SU-DHL-6 (cell line): ENCODE data around the gene AKAP1.

Experiments used
- H2AFZ ChIP-seq: fragments of 200-600 bp; sonication (generic); 2 replicates; pipeline ENCODE4 v1.6.1; 2014; ENCODE audit warnings: low read depth, mild to moderate bottlenecking, moderate library complexity, mixed read lengths, antibody characterized with exemption, low read length; ENCODE audit not compliant: severe bottlenecking
- H3F3A ChIP-seq: fragments of 200-600 bp; shearing (Covaris generic); 2 replicates; pipeline ENCODE4 v1.6.0; 2016; ENCODE audit warnings: antibody characterized with exemption, mild to moderate bottlenecking; ENCODE audit not compliant: insufficient read depth
- H3K27ac ChIP-seq: fragments of 200-600 bp; sonication (generic); 2 replicates; pipeline ENCODE4 v1.5.1; 2016; ENCODE audit warnings: low read depth, mild to moderate bottlenecking, low read length, moderate library complexity, mixed read lengths
- H3K27me3 ChIP-seq: fragments of 200-600 bp; sonication (generic), shearing (Covaris generic); 2 replicates; pipeline ENCODE4 v1.6.0; 2014; ENCODE audit warnings: mild to moderate bottlenecking, low read length
- H3K36me3 ChIP-seq: fragments of 200-600 bp; sonication (generic); 2 replicates; pipeline ENCODE4 v1.6.1; 2014; ENCODE audit warnings: mild to moderate bottlenecking, low read length, mixed read lengths
- H3K4me2 ChIP-seq: fragments of 300-600, 200-600 bp; shearing (Covaris generic), sonication (generic); 2 replicates; pipeline ENCODE4 v1.6.0; 2014; ENCODE audit warnings: low read length, low read depth, mild to moderate bottlenecking; ENCODE audit not compliant: poor library complexity, severe bottlenecking
- H3K4me3 ChIP-seq: fragments of 200-600 bp; sonication (generic); 2 replicates; pipeline ENCODE4 v1.5.1; 2014; ENCODE audit warnings: antibody characterized with exemption, low read length, mild to moderate bottlenecking, mixed read lengths; ENCODE audit not compliant: insufficient read depth, poor library complexity, severe bottlenecking
- H3K79me2 ChIP-seq: fragments of 200-600 bp; sonication (generic); 2 replicates; pipeline ENCODE4 v1.6.1; 2014; ENCODE audit warnings: mild to moderate bottlenecking, low read length, moderate library complexity; ENCODE audit not compliant: insufficient read depth
- H3K9ac ChIP-seq: fragments of 200-600 bp; sonication (generic); 2 replicates; pipeline ENCODE4 v1.7.0; 2014; ENCODE audit warnings: mild to moderate bottlenecking, low read length
- H3K9me2 ChIP-seq: fragments of 200-600 bp; sonication (generic); replicated peaks from 2 replicates; pipeline ENCODE4 v1.6.1; 2014; ENCODE audit warnings: low read length; ENCODE audit not compliant: insufficient read depth
- H3K9me3 ChIP-seq: fragments of 200-600 bp; sonication (generic); 2 replicates; pipeline ENCODE4 v1.6.1; 2014; ENCODE audit warnings: low read length, mixed read lengths; ENCODE audit not compliant: insufficient read depth
- H4K20me1 ChIP-seq: fragments of 200-600 bp; sonication (generic); 2 replicates; pipeline ENCODE4 v1.6.1; 2014; ENCODE audit warnings: low read depth, mild to moderate bottlenecking, antibody characterized with exemption, low read length, moderate library complexity, mixed read lengths
- CTCF ChIP-seq: fragments of 200-600 bp; sonication (generic); IDR thresholded peaks from one replicate; pipeline ENCODE4 v1.5.1; 2017; ENCODE audit warnings: antibody characterized with exemption, mild to moderate bottlenecking, low read length, moderate library complexity; ENCODE audit not compliant: insufficient read depth, poor library complexity, severe bottlenecking
- EZH2phosphoT487 ChIP-seq: fragments of 200-600 bp; sonication (generic), shearing (Covaris generic); conservative IDR thresholded peaks from 2 replicates; pipeline ENCODE4 v1.6.1; 2018; ENCODE audit warnings: mild to moderate bottlenecking, antibody characterized with exemption, low read length, moderate library complexity, mixed read lengths

AKAP1 gene

GRCh38 chr17:57142925-57143324 is 57.9 kb downstream of the AKAP1 start:
- no peak overlapping the region for H2AFZ ChIP-seq
- no peaks in the 10 kb centered on the region for H3K36me3 ChIP-seq
- H3F3A ChIP-seq, result no peaks in the 10 kb centered on the region
- H3K79me2 ChIP-seq, result no peaks in the 10 kb centered on the region
- no peaks in the 10 kb centered on the region for H3K9me2 ChIP-seq
- H3K27ac ChIP-seq, result no peak overlapping the region
- no peak overlapping the region for H3K4me2 ChIP-seq
- H3K9me3 ChIP-seq, result no peaks in the 10 kb centered on the region
- H3K4me3 ChIP-seq, result no peak overlapping the region
- H3K27me3 ChIP-seq, result no peaks in the 10 kb centered on the region
- no peak overlapping the region for H3K9ac ChIP-seq
- H4K20me1 ChIP-seq, result no peaks in the 10 kb centered on the region
- TF ChIP-seq EZH2phosphoT487 (no peak), CTCF (no peak)

GRCh38 chr17:57143361-57143760 is 58.3 kb downstream of the AKAP1 start:
- H3K4me2 ChIP-seq, result no peak overlapping the region
- H4K20me1 ChIP-seq, result no peaks in the 10 kb centered on the region

GRCh38 chr17:57143919-57144318 is 58.9 kb downstream of the AKAP1 start:
- no peaks in the 10 kb centered on the region for H3F3A ChIP-seq
- H3K4me2 ChIP-seq, result no peak overlapping the region
- no peaks in the 10 kb centered on the region for H3K79me2 ChIP-seq
- no peak overlapping the region for H3K4me3 ChIP-seq
- no peak overlapping the region for H3K9ac ChIP-seq
- peaks cover 4% of the 10 kb centered on the region; the same call in 1 of the 2 replicates for H3K9me3 ChIP-seq
- no peaks in the 10 kb centered on the region for H3K27me3 ChIP-seq
- no peaks in the 10 kb centered on the region for H3K36me3 ChIP-seq
- no peaks in the 10 kb centered on the region for H3K9me2 ChIP-seq
- no peak overlapping the region for H2AFZ ChIP-seq
- H4K20me1 ChIP-seq, result no peaks in the 10 kb centered on the region
- no peak overlapping the region for H3K27ac ChIP-seq
- TF ChIP-seq CTCF (no peak), EZH2phosphoT487 (no peak)

More at GRCh38 chr17:57143361-57143760, 58.3 kb downstream of the AKAP1 start:
- Histone ChIP-seq H3F3A (no peaks in the 10 kb centered on the region), H3K4me3 (no peak overlapping the region), H3K27ac (no peak overlapping the region), H3K27me3 (no peaks in the 10 kb centered on the region), H3K9me3 (no peaks in the 10 kb centered on the region), H3K79me2 (no peaks in the 10 kb centered on the region), H3K9me2 (no peaks in the 10 kb centered on the region), H3K9ac (no peak overlapping the region), H3K36me3 (no peaks in the 10 kb centered on the region), H2AFZ (no peak overlapping the region)
- TF ChIP-seq EZH2phosphoT487 (no peak), CTCF (no peak)

- H3K36me3 ChIP-seq, result no peaks in the 10 kb centered on the region
Measured at GRCh38 chr17:57144567-57144966, 59.5 kb downstream of the AKAP1 start.

More at GRCh38 chr17:57144567-57144966, 59.5 kb downstream of the AKAP1 start:
- Histone ChIP-seq H3K27me3 (no peaks in the 10 kb centered on the region), H3F3A (no peaks in the 10 kb centered on the region), H2AFZ (no peak overlapping the region), H3K4me3 (no peak overlapping the region), H3K27ac (no peak overlapping the region), H3K79me2 (no peaks in the 10 kb centered on the region), H3K9me3 (peaks cover 5% of the 10 kb centered on the region; the same call in 1 of the 2 replicates), H4K20me1 (no peaks in the 10 kb centered on the region), H3K9me2 (no peaks in the 10 kb centered on the region), H3K9ac (no peak overlapping the region), H3K4me2 (no peak overlapping the region)
- TF ChIP-seq CTCF, result no peak
- no peak for TF ChIP-seq EZH2phosphoT487
